HEK293T (cell line): ENCODE measurements around the gene SLC22A15.
"Not testable (repeated sequence)": the region's sequence is repeated elsewhere in the genome, so short reads cannot be mapped to it uniquely, and the experiment has no call there.

Experiments
- ARNT ChIP-seq: fragments of 450-650 bp; IDR thresholded peaks from 2 replicates; pipeline ENCODE4 v1.6.1; 2017; ENCODE audit warnings: mild to moderate bottlenecking
- BHLHE40 ChIP-seq: fragments of 450-650 bp; IDR thresholded peaks from 2 replicates; pipeline ENCODE4 v1.6.1; 2016; ENCODE audit warnings: mild to moderate bottlenecking, moderate library complexity, borderline replicate concordance
- NFRKB ChIP-seq: fragments of 450-650 bp; IDR thresholded peaks from 2 replicates; pipeline ENCODE4 v1.6.1; 2016; ENCODE audit warnings: mild to moderate bottlenecking, moderate library complexity
- SP1 ChIP-seq: fragments of 450-650 bp; IDR thresholded peaks from 2 replicates; pipeline ENCODE4 v1.6.1; 2017

- not testable (repeated sequence) for TF ChIP-seq SP1, NFRKB, ARNT, BHLHE40
These were observed 21.6 kb downstream of the SLC22A15 start for GRCh38 chr1:115997921-115998320.
